HG03108 (cell line): ENCODE results near the gene ATP1A1.

Experiments used
- ATAC-seq: cut with Tn5 transposase; IDR thresholded peaks from one replicate; pipeline ENCODE4 v1.9.1; 2021; ENCODE audit warnings: moderate library complexity; ENCODE audit not compliant: unreplicated experiment

The ATP1A1 gene

GRCh38 chr1:116434849-116435248, 61.8 kb downstream of the ATP1A1 start:
- no peak for ATAC-seq

GRCh38 chr1:116435806-116436610, 63.0 kb downstream of the ATP1A1 start:
- no peak for ATAC-seq

- no peak for ATAC-seq
These were observed 63.5 kb downstream of the ATP1A1 start for GRCh38 chr1:116436611-116436970.

GRCh38 chr1:116439701-116440100, 66.7 kb downstream of the ATP1A1 start:
- no peak for ATAC-seq

GRCh38 chr1:116440731-116441130, 67.7 kb downstream of the ATP1A1 start:
- ATAC-seq: no peak

GRCh38 chr1:116445534-116445933, 72.5 kb downstream of the ATP1A1 start:
- ATAC-seq: no peak

- ATAC-seq: no peak
These were observed 73.6 kb downstream of the ATP1A1 start for GRCh38 chr1:116446686-116447085.

GRCh38 chr1:116448785-116449385, 75.8 kb downstream of the ATP1A1 start:
- ATAC-seq: no peak

GRCh38 chr1:116449578-116449977, 76.5 kb downstream of the ATP1A1 start:
- ATAC-seq: no peak

GRCh38 chr1:116451702-116452101, 78.7 kb downstream of the ATP1A1 start:
- no peak for ATAC-seq

GRCh38 chr1:116453481-116453880, 80.4 kb downstream of the ATP1A1 start:
- ATAC-seq: no peak

- no peak for ATAC-seq
These were observed 80.9 kb downstream of the ATP1A1 start for GRCh38 chr1:116453906-116454305.
